Caco-2 (cell line): ENCODE results near the gene GALNT17. TPM values are rescaled to one million over a fixed set of nuclear protein-coding genes. Genes with fewer than 3 reads are reported as not detected.

Source experiments
- BruUV-seq: library from RNA; stranded (reverse); fragments of 400-500 nt; replicated peaks from 2 replicates; lab custom pipeline; 2021; lab: Mats Ljungman, UMichigan
- CTCF ChIA-PET: fragments of 300-600 bp; sonication (Branson Sonifier 250); formaldehyde crosslinking; loops from one replicate; lab custom pipeline; 2022; ENCODE audit warnings: antibody characterized with exemption; lab: Charles Lee
- POLR2A ChIA-PET: fragments of 300-600 bp; sonication (Branson Sonifier 250); formaldehyde crosslinking; loops from one replicate; lab custom pipeline; 2022; ENCODE audit warnings: antibody characterized with exemption; lab: Charles Lee
- DNase-seq, 2 experiments: peaks; one replicate each; pipeline versions ENCODE4 v3.0.0 to v3.0.0-alpha.2; 2020 to 2022
- H3K27me3 ChIP-seq: replicated peaks from 2 replicates; pipeline ENCODE4 v1.6.0; 2011; ENCODE audit warnings: low read length; ENCODE audit not compliant: control insufficient read depth, insufficient read depth
- H3K36me3 ChIP-seq: 2 replicates; pipeline ENCODE4 v1.5.1; 2011; ENCODE audit warnings: low read length; ENCODE audit not compliant: control insufficient read depth, insufficient read depth
- H3K4me1 ChIP-seq: fragments of 250-450 bp; sonication (Bioruptor Pico); 2 replicates; pipeline ENCODE4 v1.5.1; 2020; ENCODE audit warnings: mild to moderate bottlenecking
- H3K4me3 ChIP-seq: 2 replicates; pipeline ENCODE4 v1.5.1; 2011; ENCODE audit warnings: low read depth, mild to moderate bottlenecking, control low read depth, low read length
- H3K9me3 ChIP-seq: fragments of 250-450 bp; sonication (Bioruptor Pico); 2 replicates; pipeline ENCODE4 v1.5.1; 2020; ENCODE audit warnings: mild to moderate bottlenecking, moderate library complexity
- H3K27ac Mint-ChIP-seq: one replicate; pipeline ENCODE4 v1.8.0; 2022; ENCODE audit warnings: mixed read lengths; ENCODE audit not compliant: unreplicated experiment
- H3K27me3 Mint-ChIP-seq: one replicate; pipeline ENCODE4 v1.8.0; 2022; ENCODE audit warnings: mixed read lengths; ENCODE audit not compliant: insufficient read depth, unreplicated experiment
- H3K36me3 Mint-ChIP-seq: one replicate; pipeline ENCODE4 v1.8.0; 2022; ENCODE audit warnings: mild to moderate bottlenecking, mixed read lengths; ENCODE audit not compliant: insufficient read depth, unreplicated experiment
- H3K4me1 Mint-ChIP-seq: one replicate; pipeline ENCODE4 v1.8.0; 2022; ENCODE audit warnings: low read depth, mixed read lengths; ENCODE audit not compliant: unreplicated experiment
- H3K4me3 Mint-ChIP-seq: one replicate; pipeline ENCODE4 v1.8.0; 2022; ENCODE audit warnings: mild to moderate bottlenecking, moderate library complexity, mixed read lengths; ENCODE audit not compliant: unreplicated experiment
- H3K9me3 Mint-ChIP-seq: one replicate; pipeline ENCODE4 v1.8.0; 2022; ENCODE audit warnings: mixed read lengths; ENCODE audit not compliant: unreplicated experiment
- CTCF ChIP-seq, 2 experiments: fragments of 200-600 bp in 1 of 2; IDR thresholded peaks; 1 replicate in 1 of 2; 2 replicates in 1 of 2; pipeline versions ENCODE4 v1.5.1 to v1.8.0; 2011 to 2022; ENCODE audit warnings: antibody characterized with exemption in 1 of 2, control low read depth in 1 of 2, inconsistent platforms in 1 of 2, low read depth in 1 of 2, low read length in 1 of 2, mild to moderate bottlenecking in 1 of 2, moderate library complexity in 1 of 2; ENCODE audit not compliant: insufficient read depth in 1 of 2, severe bottlenecking in 1 of 2, unreplicated experiment in 1 of 2
- intact Hi-C: fragments of 100-400 bp; cut with micrococcal nuclease; formaldehyde crosslinking; loops from one replicate; pipeline ENCODE4 v1.10.0; 2022; ENCODE audit not compliant: unreplicated experiment
- microRNA-seq: library from miRNA; unstranded; fragments of <30 nt; microRNA quantifications from one replicate; pipeline ENCODE4 v1.2.0, GENCODE V29; 2022
- total RNA-seq: library from RNA; stranded (reverse); gene quantifications from 2 replicates; pipeline ENCODE4 v1.2.3, GENCODE V29; 2022

The GALNT17 gene
- total RNA-seq, 1 experiment from 2014 or later, result not detected

- DNase-seq, result no peak
- Mint-ChIP-seq H3K4me3 (no peak overlapping the region), H3K27me3 (peaks cover 4% of the 10 kb centered on the region), H3K36me3 (no peaks in the 10 kb centered on the region), H3K27ac (no peak overlapping the region), H3K9me3 (peaks cover 33% of the 10 kb centered on the region), H3K4me1 (no peaks in the 10 kb centered on the region)
- Histone ChIP-seq H3K4me3 (no peak overlapping the region), H3K36me3 (no peaks in the 10 kb centered on the region), H3K4me1 (no peaks in the 10 kb centered on the region), H3K27me3 (no peaks in the 10 kb centered on the region), H3K9me3 (0 out of 2 replicates have a peak, but pooled peaks cover 8% of the 10 kb centered on the region)
- BruUV-seq, result no TSS peak
- intact Hi-C loops, result no loop called here
- ChIA-PET POLR2A (no interaction called here), CTCF (no interaction called here)
- TF ChIP-seq CTCF (IDR thresholded peaks at IDR 0.05; ENCODE audit: insufficient read depth in 1 of 2, low read depth in 1 of 2, low read length in 1 of 2, severe bottlenecking in 1 of 2, unreplicated experiment in 1 of 2), result no peak
These were observed 622.2 kb downstream of the GALNT17 start for GRCh38 chr7:71753956-71754664.

- peaks cover 29% of the 10 kb centered on the region for H3K9me3 Mint-ChIP-seq
- H3K4me3 Mint-ChIP-seq, result no peak overlapping the region
- DNase-seq, result no peak
- Histone ChIP-seq H3K4me3 (no peak overlapping the region), H3K36me3 (no peaks in the 10 kb centered on the region), H3K27me3 (no peaks in the 10 kb centered on the region), H3K9me3 (0 out of 2 replicates have a peak, but pooled peaks cover 8% of the 10 kb centered on the region), H3K4me1 (no peaks in the 10 kb centered on the region)
- no peak overlapping the region for H3K27ac Mint-ChIP-seq
- ChIA-PET POLR2A (no interaction called here), CTCF (no interaction called here)
- peaks cover 4% of the 10 kb centered on the region for H3K27me3 Mint-ChIP-seq
- H3K36me3 Mint-ChIP-seq, result no peaks in the 10 kb centered on the region
- intact Hi-C loops, result no loop called here
- no peak for TF ChIP-seq CTCF (IDR thresholded peaks at IDR 0.05; ENCODE audit: insufficient read depth in 1 of 2, low read depth in 1 of 2, low read length in 1 of 2, severe bottlenecking in 1 of 2, unreplicated experiment in 1 of 2)
- no peaks in the 10 kb centered on the region for H3K4me1 Mint-ChIP-seq
- BruUV-seq, result no TSS peak
These were observed 622.9 kb downstream of the GALNT17 start for GRCh38 chr7:71754828-71755227.

GRCh38 chr7:71761336-71761735 lies 629.4 kb downstream of the GALNT17 start:
- H3K27ac Mint-ChIP-seq, result no peak overlapping the region
- H3K27me3 Mint-ChIP-seq, result no peaks in the 10 kb centered on the region
- no peaks in the 10 kb centered on the region for H3K4me1 Mint-ChIP-seq
- BruUV-seq, result no TSS peak
- no peak for TF ChIP-seq CTCF (IDR thresholded peaks at IDR 0.05; ENCODE audit: insufficient read depth in 1 of 2, low read depth in 1 of 2, low read length in 1 of 2, severe bottlenecking in 1 of 2, unreplicated experiment in 1 of 2)
- POLR2A ChIA-PET, result no interaction called here
- no peaks in the 10 kb centered on the region for H3K4me1 ChIP-seq
- no peaks in the 10 kb centered on the region for H3K36me3 Mint-ChIP-seq
- no peaks in the 10 kb centered on the region for H3K36me3 ChIP-seq
- H3K4me3 ChIP-seq, result no peak overlapping the region
- peaks cover 14% of the 10 kb centered on the region for H3K9me3 ChIP-seq
- intact Hi-C loops, result loop anchor here (10.0 kb wide), 1 partner anchor 57 kb away; no protein-coding TSS in a partner anchor
- no peaks in the 10 kb centered on the region for H3K27me3 ChIP-seq
- H3K9me3 Mint-ChIP-seq, result peaks cover 23% of the 10 kb centered on the region
- DNase-seq, result no peak
- no peak overlapping the region for H3K4me3 Mint-ChIP-seq
- CTCF ChIA-PET, result no interaction called here

Small RNA genes lying within 50 kb of the gene (microRNA-seq; reads per million reads assigned to microRNA genes)
- gene MIR3914-1, result not detected
- gene MIR3914-2, result not detected
